ENCODE measurements around the gene RFNG. TPM values are rescaled to one million over a fixed set of nuclear protein-coding genes. Genes with fewer than 3 reads are reported as not detected.

RFNG gene
- total and polyA plus RNA-seq, 2 of the 13 experiments (the other 11 are each of a cell fraction or from before 2014, with no cell fraction given) = 61.4 to 64.0 TPM

- Histone ChIP-seq H3K9ac (ENCODE audit: insufficient read depth, low read depth, low read length) (no peak overlapping the region), H2AFZ (ENCODE audit: low read length) (no peak overlapping the region), H3K36me3 (replicated peaks in 1 of 2; ENCODE audit: control insufficient read depth in 1 of 2, insufficient read depth in 2 of 2, low read length in 2 of 2) (peaks cover 38 to 58% of the 10 kb centered on the region in 2 experiments), H3K27me3 (ENCODE audit: control insufficient read depth in 1 of 2, insufficient read depth in 2 of 2, low read length in 2 of 2) (no peaks in the 10 kb centered on the region), H4K20me1 (ENCODE audit: insufficient read depth, low read length) (no peaks in the 10 kb centered on the region), H3K79me2 (ENCODE audit: insufficient read depth, low read length) (peaks cover 20% of the 10 kb centered on the region), H3K27ac (ENCODE audit: extremely low read length, insufficient read depth, low read length) (no peak overlapping the region), H3K4me3 (replicated peaks in 1 of 3; ENCODE audit: insufficient read depth in 1 of 3, low read depth in 2 of 3, low read length in 3 of 3) (no peak overlapping the region), H3K4me1 (ENCODE audit: insufficient read depth, low read length) (peaks cover 48% of the 10 kb centered on the region), H3K4me2 (ENCODE audit: low read depth, low read length) (no peak overlapping the region), H3K9me3 (ENCODE audit: low read length) (no peaks in the 10 kb centered on the region)
- in situ Hi-C loops (cut with HindIII; ENCODE audit: extremely low pct_ligation_motif_present, low pct_unique_long_range_greater_than_20kb) = no loop called here
- FAIRE-seq (no peak), DNase-seq (ENCODE audit: low spot score) (no peak), ATAC-seq (no peak)
- POLR2A ChIA-PET = interaction anchor here (1.6 kb wide), 1 partner anchor 24 kb away, joined by 7 read pairs; the partner anchor contains the start of gene DCXR
- CTCF ChIA-PET (ENCODE audit: low intra/inter-chr PET ratio, low total read pairs) = no interaction called here
- intact Hi-C loops (cut with micrococcal nuclease; ENCODE audit: unreplicated experiment) = no loop called here
- 97% methylated on average over 23 of the region's 34 CpGs for WGBS (ENCODE audit: low lambda C conversion rate)
- no TSS peak for BruUV-seq (replicated peaks)
- TF ChIP-seq AGO2 (optimal IDR thresholded peaks at IDR 0.05; ENCODE audit: low read depth, low read length) (peak; percentile 89), RARG (CRISPR knock-in tag; IDR thresholded peaks at IDR 0.05; ENCODE audit: low read depth) (no peak), ELK4 (CRISPR knock-in tag; IDR thresholded peaks at IDR 0.05; ENCODE audit: borderline replicate concordance) (no peak), ZFP41 (CRISPR knock-in tag; IDR thresholded peaks at IDR 0.05; ENCODE audit: borderline replicate concordance) (no peak), RARA (CRISPR knock-in tag; IDR thresholded peaks at IDR 0.05) (no peak), POLR2A (IDR thresholded peaks at IDR 0.05; ENCODE audit: insufficient read depth in 1 of 2, low read depth in 2 of 2, low read length in 2 of 2) (peak in 1 of 2 experiments; percentile 24; a peak in 1 of 4 replicates), PCBP2 (optimal IDR thresholded peaks at IDR 0.05; ENCODE audit: low read depth, low read length, poor library complexity, severe bottlenecking) (no peak), ZNF121 (CRISPR knock-in tag; IDR thresholded peaks at IDR 0.05) (no peak), DBP (CRISPR knock-in tag; IDR thresholded peaks at IDR 0.05; ENCODE audit: not compliant biosample characterization) (no peak), POLR2G (IDR thresholded peaks at IDR 0.05; ENCODE audit: low read depth, low read length) (peak; percentile 57; the same call in 1 of the 2 replicates), SPEN (CRISPR knock-in tag; IDR thresholded peaks at IDR 0.05; ENCODE audit: low read depth) (no peak), RBFOX2 (IDR thresholded peaks at IDR 0.05; ENCODE audit: low read depth, low read length) (peak; percentile 63), GLMP (CRISPR knock-in tag; IDR thresholded peaks at IDR 0.05; ENCODE audit: borderline replicate concordance) (no peak), SAFB2 (CRISPR knock-in tag; IDR thresholded peaks at IDR 0.05; ENCODE audit: borderline replicate concordance, low read depth) (no peak), POGK (CRISPR knock-in tag; conservative IDR thresholded peaks at IDR 0.05) (no peak), PAF1 (CRISPR knock-in tag; IDR thresholded peaks at IDR 0.05) (0 out of 2 replicates have a peak, but pooled peaks have one; percentile 53), NFATC3 (CRISPR knock-in tag; IDR thresholded peaks at IDR 0.05) (no peak), BHLHE40 (IDR thresholded peaks at IDR 0.05; ENCODE audit: low read length) (no peak), AGO1 (IDR thresholded peaks at IDR 0.05; ENCODE audit: low read depth, low read length, poor library complexity, severe bottlenecking) (no peak)
Measured at GRCh38 chr17:82061047-82061925, 9.7 kb upstream of the RFNG start.
